HG03175 (cell line): ENCODE data around the gene TLN1.

Experiments used
- ATAC-seq: cut with Tn5 transposase; IDR thresholded peaks from one replicate; pipeline ENCODE4 v1.9.1; 2021; ENCODE audit warnings: mild to moderate bottlenecking, moderate library complexity; ENCODE audit not compliant: unreplicated experiment

Gene TLN1, protein sequence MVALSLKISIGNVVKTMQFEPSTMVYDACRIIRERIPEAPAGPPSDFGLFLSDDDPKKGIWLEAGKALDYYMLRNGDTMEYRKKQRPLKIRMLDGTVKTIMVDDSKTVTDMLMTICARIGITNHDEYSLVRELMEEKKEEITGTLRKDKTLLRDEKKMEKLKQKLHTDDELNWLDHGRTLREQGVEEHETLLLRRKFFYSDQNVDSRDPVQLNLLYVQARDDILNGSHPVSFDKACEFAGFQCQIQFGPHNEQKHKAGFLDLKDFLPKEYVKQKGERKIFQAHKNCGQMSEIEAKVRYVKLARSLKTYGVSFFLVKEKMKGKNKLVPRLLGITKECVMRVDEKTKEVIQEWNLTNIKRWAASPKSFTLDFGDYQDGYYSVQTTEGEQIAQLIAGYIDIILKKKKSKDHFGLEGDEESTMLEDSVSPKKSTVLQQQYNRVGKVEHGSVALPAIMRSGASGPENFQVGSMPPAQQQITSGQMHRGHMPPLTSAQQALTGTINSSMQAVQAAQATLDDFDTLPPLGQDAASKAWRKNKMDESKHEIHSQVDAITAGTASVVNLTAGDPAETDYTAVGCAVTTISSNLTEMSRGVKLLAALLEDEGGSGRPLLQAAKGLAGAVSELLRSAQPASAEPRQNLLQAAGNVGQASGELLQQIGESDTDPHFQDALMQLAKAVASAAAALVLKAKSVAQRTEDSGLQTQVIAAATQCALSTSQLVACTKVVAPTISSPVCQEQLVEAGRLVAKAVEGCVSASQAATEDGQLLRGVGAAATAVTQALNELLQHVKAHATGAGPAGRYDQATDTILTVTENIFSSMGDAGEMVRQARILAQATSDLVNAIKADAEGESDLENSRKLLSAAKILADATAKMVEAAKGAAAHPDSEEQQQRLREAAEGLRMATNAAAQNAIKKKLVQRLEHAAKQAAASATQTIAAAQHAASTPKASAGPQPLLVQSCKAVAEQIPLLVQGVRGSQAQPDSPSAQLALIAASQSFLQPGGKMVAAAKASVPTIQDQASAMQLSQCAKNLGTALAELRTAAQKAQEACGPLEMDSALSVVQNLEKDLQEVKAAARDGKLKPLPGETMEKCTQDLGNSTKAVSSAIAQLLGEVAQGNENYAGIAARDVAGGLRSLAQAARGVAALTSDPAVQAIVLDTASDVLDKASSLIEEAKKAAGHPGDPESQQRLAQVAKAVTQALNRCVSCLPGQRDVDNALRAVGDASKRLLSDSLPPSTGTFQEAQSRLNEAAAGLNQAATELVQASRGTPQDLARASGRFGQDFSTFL (N-terminal part only)

DNA sequence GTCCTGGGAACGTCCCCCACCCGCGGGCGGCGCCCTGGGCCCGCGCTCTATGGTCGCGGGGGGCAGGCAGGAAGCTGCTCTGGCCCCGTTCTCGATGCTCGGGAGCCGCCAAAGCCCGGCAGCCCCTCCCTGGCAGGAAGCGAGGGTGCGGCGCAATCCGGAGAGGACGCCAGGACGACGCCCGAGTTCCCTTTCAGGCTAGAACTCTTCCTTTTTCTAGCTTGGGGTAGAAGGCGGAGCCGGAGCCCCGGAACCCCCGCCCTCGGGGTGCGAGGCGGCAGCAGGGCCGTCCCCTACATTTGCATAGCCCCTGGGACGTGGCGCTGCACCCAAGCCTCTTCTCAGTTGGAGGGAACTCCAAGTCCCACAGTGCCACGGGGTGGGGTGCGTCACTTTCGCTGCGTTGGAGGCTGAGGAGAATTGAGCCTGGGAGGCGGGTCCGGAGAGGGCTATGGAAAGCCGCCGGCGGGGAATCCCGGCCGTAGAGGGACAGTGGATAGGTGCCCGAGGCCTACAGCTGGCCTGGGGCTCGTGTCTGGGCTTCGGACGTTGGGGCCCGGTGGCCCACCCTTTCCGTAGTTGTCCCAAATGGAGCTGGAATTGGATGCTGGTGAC, at the start of gene TLN1, which contains the start of gene CREB3:
Gene TLN1 (minus strand): TSS at position 11 of the 615 bp plus-strand sequence. CDS start 6,501 bp downstream, outside the sequence.
Gene CREB3 (plus strand): TSS at position 482 of the 615 bp plus-strand sequence. CDS start 107 bp downstream, at position 589.
- peak; percentile 82 for ATAC-seq

DNA sequence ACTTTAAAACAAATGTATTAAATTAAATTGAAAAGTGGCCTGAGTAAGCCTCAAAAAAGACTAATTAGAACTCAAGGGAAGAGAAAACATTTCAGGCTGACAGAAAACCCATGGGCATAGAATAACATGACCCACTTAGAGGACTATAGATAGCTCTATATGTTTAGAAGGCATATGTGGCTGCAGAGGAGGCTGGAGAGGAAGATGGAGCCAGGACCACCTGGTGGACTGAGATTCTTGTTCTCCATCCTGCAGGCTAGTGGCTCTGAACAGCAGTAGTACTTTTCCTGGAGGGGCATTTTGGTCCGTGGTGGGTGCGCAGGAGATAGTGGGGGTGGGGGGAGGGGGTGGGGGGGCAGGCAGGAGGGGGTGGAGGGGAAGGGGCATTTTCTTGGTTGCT, 49.1 kb upstream of the TLN1 start:
- no peak for ATAC-seq

DNA sequence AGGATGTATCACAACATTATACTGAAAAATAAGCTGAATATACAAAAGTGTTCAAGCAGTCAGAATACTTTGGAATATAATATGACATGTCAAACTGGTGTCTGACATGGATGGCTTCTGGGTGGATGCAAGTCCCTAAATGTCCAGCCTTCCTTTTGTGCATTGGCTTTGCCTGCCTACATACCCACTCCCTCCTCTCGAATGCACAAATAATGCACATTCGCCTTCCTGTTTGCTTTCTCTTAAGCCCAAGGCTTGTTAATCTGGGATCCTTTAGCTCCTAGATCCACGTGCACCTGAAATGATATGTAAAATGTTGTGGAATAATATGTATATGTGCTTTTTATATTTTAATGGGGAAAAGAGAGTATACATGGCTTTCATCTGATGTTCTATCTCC, 46.5 kb upstream of the TLN1 start:
- ATAC-seq, result no peak

DNA sequence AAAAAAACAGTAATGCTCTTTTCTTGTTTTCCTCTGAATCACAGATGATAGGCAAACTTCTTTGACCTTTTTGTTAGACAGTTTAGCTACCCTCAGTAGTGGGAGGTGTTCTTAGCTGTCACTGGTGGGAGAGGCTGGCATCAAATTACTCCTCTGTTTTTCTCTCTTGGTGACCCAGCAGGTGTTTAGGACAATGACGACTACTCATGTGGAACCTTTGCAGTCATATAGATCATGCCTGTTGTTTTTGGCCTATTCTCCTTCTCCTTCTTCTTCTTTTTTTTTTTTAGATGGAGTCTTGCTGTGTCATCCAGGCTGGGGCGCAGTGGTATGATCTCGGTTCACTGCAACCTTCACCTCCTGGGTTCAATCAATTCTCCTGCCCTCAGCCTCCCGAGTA, 44.0 kb upstream of the TLN1 start:
- ATAC-seq, result no peak

DNA sequence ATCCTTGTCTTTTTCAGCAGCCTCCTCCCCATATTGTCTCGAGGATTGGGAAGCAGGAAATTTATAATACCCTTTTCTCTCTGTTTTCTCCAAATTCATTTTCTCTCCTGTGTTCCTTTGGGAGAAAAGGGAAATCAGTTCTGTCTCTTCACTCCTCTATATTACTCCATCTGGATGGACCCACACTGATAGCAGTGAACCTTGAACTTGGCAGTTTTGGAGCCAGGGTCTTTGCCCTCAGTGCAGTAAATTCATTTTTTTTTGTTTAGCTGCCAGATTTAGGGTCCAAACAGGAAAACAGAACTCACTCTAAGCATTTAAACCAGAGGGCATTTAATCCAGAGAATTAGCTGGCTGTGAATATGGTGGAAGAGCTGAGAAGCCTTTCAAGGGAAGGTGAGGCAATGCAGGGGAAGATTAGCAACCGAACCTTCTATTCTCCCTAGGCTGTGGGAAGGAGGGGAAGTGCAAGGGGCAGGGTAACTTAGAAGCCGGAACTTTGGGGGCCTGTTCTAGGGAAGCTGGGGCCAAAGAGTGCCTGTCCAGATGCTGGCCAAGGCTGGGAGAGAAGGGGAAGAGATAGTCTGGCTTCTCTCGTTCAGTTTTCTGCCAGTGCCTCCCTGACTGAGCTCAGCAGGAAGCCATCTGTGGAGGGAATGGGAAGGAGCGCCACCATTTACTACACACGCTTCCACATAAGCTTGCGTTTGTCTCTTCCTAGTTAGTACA, 43.1 kb upstream of the TLN1 start:
- no peak for ATAC-seq

DNA sequence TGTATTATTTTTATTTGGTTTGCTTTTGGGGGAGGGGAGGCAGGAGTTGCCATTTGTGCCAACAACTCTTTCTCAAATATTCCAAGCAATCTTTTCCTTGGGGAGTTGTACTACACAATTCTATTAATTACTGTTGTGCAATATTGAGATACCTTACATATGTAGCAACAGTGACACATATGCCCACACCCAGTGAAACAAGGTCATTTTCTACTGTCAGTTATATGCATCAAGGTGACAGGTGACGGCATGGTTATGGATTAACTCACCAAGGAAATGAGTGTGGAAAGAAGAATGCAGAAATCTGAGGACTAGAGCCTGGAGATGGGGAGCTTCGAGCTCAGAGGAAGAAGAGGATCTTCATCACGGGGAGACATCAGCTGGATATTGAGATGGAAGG, 39.9 kb upstream of the TLN1 start:
- ATAC-seq, result no peak

DNA sequence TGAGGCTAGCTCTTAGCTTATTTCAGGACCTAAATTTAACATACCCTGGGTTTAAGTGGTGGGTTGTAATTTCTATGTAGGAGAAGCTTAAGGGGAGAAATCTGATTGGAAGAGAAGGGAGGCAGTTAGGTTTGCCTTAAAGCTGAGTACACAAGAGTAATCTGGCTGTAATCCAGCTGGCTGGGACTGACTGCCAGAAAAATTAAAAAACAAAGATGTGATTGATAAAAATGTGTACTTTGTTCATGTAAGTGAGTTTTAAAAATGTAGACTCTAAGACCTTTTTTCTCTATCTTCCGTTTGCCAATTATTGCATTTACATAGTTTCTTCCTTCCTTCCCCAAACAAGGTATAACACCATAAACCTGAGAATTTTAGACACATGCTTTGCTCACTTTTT, 39.5 kb upstream of the TLN1 start:
- ATAC-seq, result no peak

DNA sequence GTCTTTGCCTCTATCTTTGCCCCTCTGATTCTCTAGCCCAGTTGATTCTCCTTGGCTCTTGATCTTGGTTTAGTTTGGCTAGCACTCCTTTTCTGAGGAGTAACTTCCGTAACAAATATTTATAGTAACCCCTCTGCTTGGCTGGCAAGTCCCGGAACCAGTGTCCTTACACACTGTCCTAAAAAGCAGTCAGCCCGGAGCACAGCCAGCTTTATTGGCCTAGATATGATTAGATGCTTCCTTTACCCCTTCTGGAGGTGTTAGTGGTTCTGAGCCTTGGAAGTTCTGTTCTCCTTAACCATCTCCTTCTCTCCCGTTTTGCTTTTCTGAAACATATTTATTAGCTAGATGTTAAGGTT, 39.1 kb upstream of the TLN1 start:
- no peak for ATAC-seq

DNA sequence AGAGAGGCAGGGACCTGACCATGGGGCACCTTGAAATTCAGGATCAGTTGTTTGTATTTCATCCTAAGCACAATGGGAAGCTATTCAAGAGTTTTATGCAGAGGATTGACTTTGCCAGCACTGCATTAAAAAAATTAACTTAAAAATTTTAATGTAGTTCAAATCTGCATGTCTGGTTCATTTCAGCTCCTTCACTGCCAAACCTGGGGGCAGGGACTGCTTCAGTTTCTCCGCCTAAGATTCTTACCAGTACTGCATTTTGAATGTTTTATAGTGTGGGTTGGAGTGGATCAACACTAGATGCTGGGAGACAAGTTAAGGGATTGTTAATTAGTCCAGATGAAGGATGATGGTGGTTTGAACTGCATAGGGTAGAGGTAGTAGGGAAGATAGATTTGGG, 37.8 kb upstream of the TLN1 start:
- ATAC-seq, result no peak

DNA sequence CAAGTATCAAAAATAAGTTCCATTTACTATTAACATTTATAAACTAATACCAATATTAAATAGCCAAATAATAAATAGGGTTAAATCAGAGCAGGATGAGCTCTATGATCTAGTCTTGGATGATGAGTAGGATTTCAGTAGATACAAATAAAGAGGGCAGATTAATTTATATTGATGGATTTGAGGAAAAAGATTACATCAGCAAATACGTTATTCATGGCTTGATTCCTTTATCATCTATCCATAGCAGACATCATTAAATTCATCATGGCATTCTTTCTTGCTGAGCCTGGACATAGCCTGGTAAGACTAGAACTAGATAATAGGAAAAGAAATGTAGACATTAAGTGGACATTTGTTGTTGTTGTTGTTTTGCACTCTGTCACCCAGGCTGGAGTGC, 35.5 kb upstream of the TLN1 start:
- no peak for ATAC-seq

DNA sequence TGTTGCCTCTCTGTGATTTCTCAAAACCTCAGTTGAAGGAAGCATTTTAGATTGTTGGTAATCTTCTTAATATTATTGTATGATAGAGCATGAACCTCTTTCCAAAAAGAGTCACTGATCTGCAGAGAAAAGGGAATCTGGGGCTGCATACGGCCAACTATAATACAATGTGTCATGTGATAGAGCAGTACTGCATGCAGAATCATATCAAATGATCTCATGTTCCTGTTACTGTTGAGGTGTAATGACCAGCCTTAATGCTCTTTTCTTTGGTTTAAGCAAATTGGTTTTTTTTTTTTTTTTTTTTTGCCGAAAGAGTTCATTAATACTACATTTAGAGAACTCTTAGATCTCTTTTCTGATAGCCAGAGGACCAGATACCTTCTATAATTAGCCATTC, 35.0 kb upstream of the TLN1 start:
- no peak for ATAC-seq

DNA sequence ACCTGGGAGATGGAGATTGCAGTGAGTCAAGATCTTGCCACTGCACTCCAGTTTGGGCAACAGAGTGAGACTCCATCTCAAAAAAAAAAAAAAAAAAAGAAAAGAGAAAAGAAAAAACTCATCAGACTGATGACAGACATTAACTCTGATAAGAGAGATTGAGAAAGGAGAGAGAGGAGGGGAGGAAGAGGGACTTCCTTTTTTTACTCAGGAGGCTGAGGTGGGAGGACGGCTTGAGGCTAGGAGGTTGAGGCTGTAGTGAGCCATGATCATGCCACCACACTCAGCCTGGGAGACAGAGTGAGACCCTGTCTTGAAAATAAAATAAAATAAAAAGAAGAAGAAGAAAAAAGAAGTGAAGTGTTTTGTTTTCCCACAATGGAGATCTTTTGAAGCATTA, 31.8 kb upstream of the TLN1 start:
- ATAC-seq, result no peak

DNA sequence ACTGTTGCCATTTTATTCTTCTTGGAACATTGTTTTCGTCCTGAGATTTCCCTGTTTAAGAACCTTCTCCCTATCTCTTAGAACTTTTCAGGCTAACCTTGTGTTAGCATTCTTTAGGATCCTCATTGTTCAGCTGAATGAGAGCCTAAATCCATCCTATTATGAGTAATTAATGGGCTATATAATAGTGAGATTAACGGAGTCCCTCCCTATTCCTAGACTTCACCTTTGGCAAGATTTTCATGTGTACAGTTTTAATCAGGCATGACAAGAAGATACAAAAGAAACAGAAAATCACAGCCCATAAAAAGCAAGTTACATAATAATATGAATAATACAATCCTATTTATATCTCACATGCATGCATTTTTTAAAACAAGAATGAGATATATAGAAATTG, 31.2 kb upstream of the TLN1 start:
- ATAC-seq, result no peak

DNA sequence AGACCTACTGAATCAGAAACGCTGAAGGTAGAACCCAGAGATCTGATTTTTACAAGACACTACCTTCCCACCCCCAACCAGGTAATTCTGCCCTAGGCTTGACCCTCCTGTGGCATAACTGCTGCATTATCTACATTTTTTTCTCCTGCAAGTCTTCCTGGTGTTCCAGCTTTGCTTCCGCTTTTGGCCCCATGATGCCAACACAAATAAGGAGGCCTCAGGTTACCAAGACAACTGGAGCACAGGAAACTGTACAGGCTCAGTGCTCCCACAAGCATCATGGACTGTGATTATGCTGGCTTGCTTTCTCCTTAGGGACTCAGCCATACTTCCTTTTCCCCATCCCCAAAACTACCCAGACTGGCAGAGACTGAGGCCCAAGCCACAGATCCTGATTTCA, 28.7 kb upstream of the TLN1 start:
- no peak for ATAC-seq

DNA sequence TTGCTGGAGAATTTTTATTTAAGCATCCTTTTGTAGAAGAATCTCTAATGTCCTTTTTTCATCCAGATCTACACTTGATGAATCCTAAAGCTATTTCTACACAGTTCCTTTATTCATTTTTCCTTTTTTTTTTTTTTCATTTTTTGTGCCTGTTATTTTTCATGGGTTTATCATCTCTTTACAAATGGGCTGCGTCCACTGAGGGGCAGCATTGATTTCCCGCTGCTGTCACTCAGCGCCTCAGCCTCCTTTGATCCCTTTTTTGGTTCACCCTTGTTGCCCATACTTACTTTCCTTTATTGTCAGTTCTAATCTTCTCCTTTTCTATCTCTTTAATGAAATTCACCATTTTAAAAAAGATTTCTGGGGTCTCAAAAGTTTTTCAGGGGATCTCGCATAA, 27.8 kb upstream of the TLN1 start:
- no peak for ATAC-seq

DNA sequence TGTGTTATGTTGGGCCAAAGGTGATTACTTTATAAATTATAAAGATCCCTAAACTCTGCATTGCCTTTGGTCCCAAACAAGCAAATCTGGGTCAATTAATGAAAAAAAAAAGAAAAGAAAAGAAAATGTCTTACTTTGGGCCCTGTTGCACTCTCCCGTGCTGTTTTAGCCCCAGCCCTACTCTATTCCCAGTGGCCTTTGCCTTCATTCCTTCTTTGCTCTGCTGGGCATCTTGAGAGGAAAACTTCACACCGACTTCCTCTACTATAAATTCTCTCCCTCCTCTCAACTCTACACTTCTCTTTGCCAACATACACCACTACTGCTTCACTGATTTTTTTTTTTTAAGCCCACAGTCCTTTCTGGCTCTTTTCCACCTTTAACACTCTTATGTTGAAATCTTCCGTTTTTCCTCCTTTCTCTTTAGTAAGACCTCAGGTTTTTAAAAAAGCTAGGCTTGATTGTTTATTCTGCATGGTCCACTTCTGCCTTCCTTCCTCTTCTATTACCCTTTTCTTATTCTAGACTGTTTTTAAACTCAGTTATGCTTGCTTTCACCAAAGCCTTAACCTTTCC, 26.6 kb upstream of the TLN1 start:
- no peak for ATAC-seq

DNA sequence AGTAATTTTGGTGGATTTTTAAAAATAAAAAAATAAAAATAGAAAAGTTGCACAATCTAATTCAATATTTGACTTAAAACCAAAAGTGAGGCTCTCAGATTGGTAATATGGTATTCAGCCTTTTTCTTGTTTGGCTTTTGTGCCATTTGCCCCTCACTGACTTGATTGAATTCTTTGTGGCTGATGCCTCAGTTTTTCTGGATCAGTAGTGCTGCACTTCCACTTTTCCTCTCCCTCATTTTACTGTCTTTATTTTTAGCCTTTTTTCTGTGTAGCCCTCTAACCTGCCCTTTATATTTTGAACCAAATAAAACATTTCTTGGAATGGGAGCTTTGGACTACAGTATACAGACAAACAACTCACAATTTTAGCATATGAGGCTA, 25.9 kb upstream of the TLN1 start:
- no peak for ATAC-seq

DNA sequence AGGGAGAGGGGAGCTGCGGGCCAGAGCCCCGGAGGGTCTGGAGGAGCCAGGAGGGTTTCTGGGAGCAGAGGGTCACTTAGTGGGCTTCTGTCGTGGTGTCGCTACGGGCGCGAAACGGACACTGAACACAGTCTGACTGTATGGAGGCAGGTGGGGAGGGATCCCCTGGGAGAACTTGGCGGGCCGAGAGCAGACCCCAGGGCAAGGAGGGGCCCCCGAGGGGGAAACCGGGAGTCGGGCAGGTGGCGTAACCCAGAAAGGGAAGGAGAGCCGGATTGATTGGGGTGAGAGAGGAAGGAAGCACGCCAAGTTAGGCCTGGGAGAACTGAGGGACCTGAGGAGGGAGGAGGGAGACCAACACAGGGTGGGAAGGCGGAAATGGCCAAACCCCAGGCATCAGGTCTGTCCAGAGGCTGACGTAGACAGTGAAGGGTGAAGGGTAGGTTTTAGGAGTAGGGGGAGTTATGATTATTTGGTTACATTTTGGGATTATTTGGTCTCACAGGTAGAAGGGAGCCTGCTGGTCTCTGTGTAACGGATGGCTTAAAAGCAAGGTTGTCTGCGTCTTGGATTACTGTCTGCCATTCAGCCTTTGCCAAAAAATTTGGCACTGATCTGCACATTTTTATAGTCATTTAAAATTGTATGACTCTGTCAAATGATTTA, 25.4 kb upstream of the TLN1 start:
- peak; percentile 45 for ATAC-seq
